K562 (cell line): ENCODE measurements around the gene NUBP2. TPM values are rescaled to one million over a fixed set of nuclear protein-coding genes. Genes with fewer than 3 reads are reported as not detected.

ENCODE experiments used
- ATF1 ChIP-seq, 2 experiments: fragments of 450-650 bp in 1 of 2; IDR thresholded peaks; 2 replicates each; pipeline ENCODE4 v1.6.1; 2016; ENCODE audit warnings: missing compliant biosample characterization in 1 of 2, missing genetic modification characterization in 1 of 2
- C11orf30 ChIP-seq: fragments of 450-650 bp; IDR thresholded peaks from 2 replicates; pipeline ENCODE4 v1.6.1; 2016; ENCODE audit warnings: low read depth, mild to moderate bottlenecking
- CREM ChIP-seq: IDR thresholded peaks from 2 replicates; pipeline ENCODE4 v1.6.1; 2014; ENCODE audit warnings: antibody characterized with exemption, low read depth
- CTBP1 ChIP-seq: fragments of 450-650 bp; IDR thresholded peaks from 2 replicates; pipeline ENCODE4 v1.6.1; 2016; ENCODE audit warnings: borderline replicate concordance
- HDGF ChIP-seq: fragments of 450-650 bp; IDR thresholded peaks from 2 replicates; pipeline ENCODE4 v1.6.1; 2016
- HNRNPLL ChIP-seq: fragments of 200-400 bp; formaldehyde crosslinking; IDR thresholded peaks from 2 replicates; pipeline ENCODE4 v1.6.1; 2017; ENCODE audit warnings: low read length, low read depth, mild to moderate bottlenecking; ENCODE audit not compliant: poor library complexity, severe bottlenecking
- MTA2 ChIP-seq: fragments of 450-650 bp; IDR thresholded peaks from 2 replicates; pipeline ENCODE4 v1.6.1; 2016; ENCODE audit warnings: low read depth
- PHF8 ChIP-seq: fragments of 200-600 bp; sonication (generic); IDR thresholded peaks from 2 replicates; pipeline ENCODE4 v1.6.1; 2012; ENCODE audit warnings: mixed run types, mild to moderate bottlenecking, inconsistent platforms, low read length, moderate library complexity, borderline replicate concordance
- RB1 ChIP-seq: fragments of 450-650 bp; IDR thresholded peaks from 2 replicates; pipeline ENCODE4 v1.6.1; 2017; ENCODE audit warnings: low read depth, mild to moderate bottlenecking
- ZBTB34 ChIP-seq: fragments of 250-450 bp; sonication (Bioruptor Pico); IDR thresholded peaks from 2 replicates; pipeline ENCODE4 v1.8.0; 2021; ENCODE audit warnings: mild to moderate bottlenecking, moderate library complexity
- polyA plus RNA-seq, 8 experiments: library from polyadenylated mRNA; depleted of rRNA in 4 of 8; stranded (reverse) in 5 of 8; unstranded in 3 of 8; fragments of >200 nt; fragmentation: Nextera tagmentation in 2 of 8; fragmentation: Illumina TruSeq in 1 of 8; extraction: Ambion mirVana in 2 of 8; extraction: Trizol in 1 of 8; gene quantifications; 2 replicates each; pipeline versions ENCODE4 v1.2.1 to v1.2.3, GENCODE V29; 2011 to 2014; ENCODE audit warnings: inconsistent platforms in 1 of 8, missing spikeins in 1 of 8
- total RNA-seq, 7 experiments: library from RNA; depleted of rRNA in 6 of 7; stranded (reverse); fragments of >200 nt in 6 of 7; fragmentation: Illumina TruSeq in 2 of 7; extraction: Trizol in 2 of 7; gene quantifications; 2 replicates each; pipeline versions ENCODE4 v1.2.1 to v1.2.3, GENCODE V29; 2011 to 2021; ENCODE audit warnings: low replicate concordance in 1 of 7
- TF ChIP-seq, protein P1 (sequence below): fragments of 200-800 bp; sonication (Bioruptor generic); IDR thresholded peaks from 2 replicates; pipeline ENCODE4 v1.6.1; 2017; ENCODE audit warnings: missing genetic modification characterization, missing compliant biosample characterization
- TF ChIP-seq, protein P2 (sequence below), 2 experiments: fragments of 450-650 bp in 1 of 2; sonication (generic) in 1 of 2; formaldehyde crosslinking in 1 of 2; IDR thresholded peaks; 2 replicates each; pipeline versions ENCODE4 v1.7.1 to v1.9.0; 2016 to 2022; ENCODE audit warnings: inconsistent platforms in 1 of 2, mild to moderate bottlenecking in 1 of 2, missing genetic modification reagents in 1 of 2
- TF ChIP-seq, protein P3 (sequence below): fragments of 250-450 bp; sonication (Bioruptor Pico); IDR thresholded peaks from 2 replicates; pipeline ENCODE4 v1.5.0; 2021

NUBP2 gene
- total and polyA plus RNA-seq, 9 of the 15 experiments (the other 6 are each of a cell fraction or from before 2014, with no cell fraction given): 1.8 to 115 (median 24.0) TPM

GRCh38 chr16:1782408-1783264, at the start of gene NUBP2, which contains the start of gene SPSB3 (continued):
- TF ChIP-seq ATF1 (CRISPR knock-in tag; IDR thresholded peaks at IDR 0.05) (peak; percentile 77), ATF1 (tag; IDR thresholded peaks at IDR 0.05) (peak; percentile 99), HNRNPLL (peak; percentile 75), CTBP1 (peak; percentile 74), C11orf30 (peak; percentile 99), CREM (peak; percentile 99), PHF8 (peak; percentile 69; the same call in 1 of the 2 replicates), ZBTB34 (CRISPR knock-in tag) (no peak), RB1 (peak; percentile 76), MTA2 (no peak), HDGF (no peak)
- TF ChIP-seq, protein P1, sequence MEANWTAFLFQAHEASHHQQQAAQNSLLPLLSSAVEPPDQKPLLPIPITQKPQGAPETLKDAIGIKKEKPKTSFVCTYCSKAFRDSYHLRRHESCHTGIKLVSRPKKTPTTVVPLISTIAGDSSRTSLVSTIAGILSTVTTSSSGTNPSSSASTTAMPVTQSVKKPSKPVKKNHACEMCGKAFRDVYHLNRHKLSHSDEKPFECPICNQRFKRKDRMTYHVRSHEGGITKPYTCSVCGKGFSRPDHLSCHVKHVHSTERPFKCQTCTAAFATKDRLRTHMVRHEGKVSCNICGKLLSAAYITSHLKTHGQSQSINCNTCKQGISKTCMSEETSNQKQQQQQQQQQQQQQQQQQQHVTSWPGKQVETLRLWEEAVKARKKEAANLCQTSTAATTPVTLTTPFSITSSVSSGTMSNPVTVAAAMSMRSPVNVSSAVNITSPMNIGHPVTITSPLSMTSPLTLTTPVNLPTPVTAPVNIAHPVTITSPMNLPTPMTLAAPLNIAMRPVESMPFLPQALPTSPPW (CRISPR knock-in tag): peak; percentile 52; the same call in 1 of the 2 replicates
- TF ChIP-seq, protein P2, sequence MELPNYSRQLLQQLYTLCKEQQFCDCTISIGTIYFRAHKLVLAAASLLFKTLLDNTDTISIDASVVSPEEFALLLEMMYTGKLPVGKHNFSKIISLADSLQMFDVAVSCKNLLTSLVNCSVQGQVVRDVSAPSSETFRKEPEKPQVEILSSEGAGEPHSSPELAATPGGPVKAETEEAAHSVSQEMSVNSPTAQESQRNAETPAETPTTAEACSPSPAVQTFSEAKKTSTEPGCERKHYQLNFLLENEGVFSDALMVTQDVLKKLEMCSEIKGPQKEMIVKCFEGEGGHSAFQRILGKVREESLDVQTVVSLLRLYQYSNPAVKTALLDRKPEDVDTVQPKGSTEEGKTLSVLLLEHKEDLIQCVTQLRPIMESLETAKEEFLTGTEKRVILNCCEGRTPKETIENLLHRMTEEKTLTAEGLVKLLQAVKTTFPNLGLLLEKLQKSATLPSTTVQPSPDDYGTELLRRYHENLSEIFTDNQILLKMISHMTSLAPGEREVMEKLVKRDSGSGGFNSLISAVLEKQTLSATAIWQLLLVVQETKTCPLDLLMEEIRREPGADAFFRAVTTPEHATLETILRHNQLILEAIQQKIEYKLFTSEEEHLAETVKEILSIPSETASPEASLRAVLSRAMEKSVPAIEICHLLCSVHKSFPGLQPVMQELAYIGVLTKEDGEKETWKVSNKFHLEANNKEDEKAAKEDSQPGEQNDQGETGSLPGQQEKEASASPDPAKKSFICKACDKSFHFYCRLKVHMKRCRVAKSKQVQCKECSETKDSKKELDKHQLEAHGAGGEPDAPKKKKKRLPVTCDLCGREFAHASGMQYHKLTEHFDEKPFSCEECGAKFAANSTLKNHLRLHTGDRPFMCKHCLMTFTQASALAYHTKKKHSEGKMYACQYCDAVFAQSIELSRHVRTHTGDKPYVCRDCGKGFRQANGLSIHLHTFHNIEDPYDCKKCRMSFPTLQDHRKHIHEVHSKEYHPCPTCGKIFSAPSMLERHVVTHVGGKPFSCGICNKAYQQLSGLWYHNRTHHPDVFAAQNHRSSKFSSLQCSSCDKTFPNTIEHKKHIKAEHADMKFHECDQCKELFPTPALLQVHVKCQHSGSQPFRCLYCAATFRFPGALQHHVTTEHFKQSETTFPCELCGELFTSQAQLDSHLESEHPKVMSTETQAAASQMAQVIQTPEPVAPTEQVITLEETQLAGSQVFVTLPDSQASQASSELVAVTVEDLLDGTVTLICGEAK (IDR thresholded peaks at IDR 0.05): peak; percentile 99
- TF ChIP-seq, protein P2 (CRISPR knock-in tag; IDR thresholded peaks at IDR 0.05): no peak
- TF ChIP-seq, protein P3, sequence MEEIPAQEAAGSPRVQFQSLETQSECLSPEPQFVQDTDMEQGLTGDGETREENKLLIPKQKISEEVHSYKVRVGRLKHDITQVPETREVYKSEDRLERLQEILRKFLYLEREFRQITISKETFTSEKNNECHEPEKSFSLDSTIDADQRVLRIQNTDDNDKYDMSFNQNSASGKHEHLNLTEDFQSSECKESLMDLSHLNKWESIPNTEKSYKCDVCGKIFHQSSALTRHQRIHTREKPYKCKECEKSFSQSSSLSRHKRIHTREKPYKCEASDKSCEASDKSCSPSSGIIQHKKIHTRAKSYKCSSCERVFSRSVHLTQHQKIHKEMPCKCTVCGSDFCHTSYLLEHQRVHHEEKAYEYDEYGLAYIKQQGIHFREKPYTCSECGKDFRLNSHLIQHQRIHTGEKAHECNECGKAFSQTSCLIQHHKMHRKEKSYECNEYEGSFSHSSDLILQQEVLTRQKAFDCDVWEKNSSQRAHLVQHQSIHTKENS (CRISPR knock-in tag): no peak
